ENCODE data around the gene MLLT1. TPM values are rescaled to one million over a fixed set of nuclear protein-coding genes. Genes with fewer than 3 reads are reported as not detected.

MLLT1 gene
- total RNA-seq, 1 experiment from 2014 or later: 54.9 TPM

GRCh38 chr19:6213266-6213595, 66.5 kb downstream of the MLLT1 start:
- H3K4ac ChIP-seq (ENCODE audit: low read depth, low read length): no peak overlapping the region
- H3K18ac ChIP-seq (ENCODE audit: insufficient read length, low read depth, low read length): no peak overlapping the region
- no peak overlapping the region for H3T11ph ChIP-seq (ENCODE audit: low read length)
- H4K20me1 ChIP-seq (ENCODE audit: control insufficient read depth, insufficient read depth, insufficient read length): no peaks in the 10 kb centered on the region
- Mint-ChIP-seq H3K27me3 (ENCODE audit: low read depth) (no peaks in the 10 kb centered on the region; the same call in 1 of the 2 replicates), H3K9me3 (no peaks in the 10 kb centered on the region), H3K4me3 (no peak overlapping the region), H3K36me3 (ENCODE audit: insufficient read depth in 1 of 3, low read depth in 3 of 3) (peaks cover 4 to 11% (median 11%) of the 10 kb centered on the region in 3 experiments), H3K4me1 (peaks cover 2 to 10% of the 10 kb centered on the region in 2 experiments), H3K27ac (no peak overlapping the region)
- no peak overlapping the region for H2AK5ac ChIP-seq (ENCODE audit: insufficient read length, low read length)
- no peaks in the 10 kb centered on the region for H3K23me2 ChIP-seq (ENCODE audit: insufficient read length, low read depth, low read length, poor library complexity, severe bottlenecking)
- H3K27me3 ChIP-seq (ENCODE audit: insufficient read depth, low read length): no peaks in the 10 kb centered on the region
- H3K56ac ChIP-seq (ENCODE audit: insufficient read length, low read depth, low read length): no peak overlapping the region
- H4K5ac ChIP-seq (ENCODE audit: insufficient read length, low read depth, low read length): no peak overlapping the region
- H3K9ac ChIP-seq (ENCODE audit: extremely low read depth, insufficient read length, low read length): no peak overlapping the region
- H4K91ac ChIP-seq (ENCODE audit: insufficient read length, low read depth, low read length): no peak overlapping the region
- H3K23ac ChIP-seq (ENCODE audit: insufficient read length, low read depth, low read length): no peak overlapping the region
- TF ChIP-seq, protein P1, sequence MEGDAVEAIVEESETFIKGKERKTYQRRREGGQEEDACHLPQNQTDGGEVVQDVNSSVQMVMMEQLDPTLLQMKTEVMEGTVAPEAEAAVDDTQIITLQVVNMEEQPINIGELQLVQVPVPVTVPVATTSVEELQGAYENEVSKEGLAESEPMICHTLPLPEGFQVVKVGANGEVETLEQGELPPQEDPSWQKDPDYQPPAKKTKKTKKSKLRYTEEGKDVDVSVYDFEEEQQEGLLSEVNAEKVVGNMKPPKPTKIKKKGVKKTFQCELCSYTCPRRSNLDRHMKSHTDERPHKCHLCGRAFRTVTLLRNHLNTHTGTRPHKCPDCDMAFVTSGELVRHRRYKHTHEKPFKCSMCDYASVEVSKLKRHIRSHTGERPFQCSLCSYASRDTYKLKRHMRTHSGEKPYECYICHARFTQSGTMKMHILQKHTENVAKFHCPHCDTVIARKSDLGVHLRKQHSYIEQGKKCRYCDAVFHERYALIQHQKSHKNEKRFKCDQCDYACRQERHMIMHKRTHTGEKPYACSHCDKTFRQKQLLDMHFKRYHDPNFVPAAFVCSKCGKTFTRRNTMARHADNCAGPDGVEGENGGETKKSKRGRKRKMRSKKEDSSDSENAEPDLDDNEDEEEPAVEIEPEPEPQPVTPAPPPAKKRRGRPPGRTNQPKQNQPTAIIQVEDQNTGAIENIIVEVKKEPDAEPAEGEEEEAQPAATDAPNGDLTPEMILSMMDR (conservative IDR thresholded peaks at IDR 0.05): no peak
- no peak overlapping the region for H3K14ac ChIP-seq (ENCODE audit: insufficient read depth, low read length)
- WGBS (ENCODE audit: extremely low coverage, insufficient read length, low lambda C conversion rate): no CpG with 5 or more reads among the region's 12 CpGs
- H2AFZ ChIP-seq (ENCODE audit: low read length): no peak overlapping the region
- no peak overlapping the region for H3K27ac ChIP-seq (ENCODE audit: insufficient read length, low read depth, low read length)
- no peak overlapping the region for H2BK120ac ChIP-seq (ENCODE audit: low read depth, low read length, poor library complexity, severe bottlenecking)
- H3K4me2 ChIP-seq (ENCODE audit: insufficient read depth, insufficient read length, low read length): no peak overlapping the region
- H3K79me1 ChIP-seq (ENCODE audit: insufficient read depth, low read depth, low read length, poor library complexity, severe bottlenecking): no peaks in the 10 kb centered on the region
- no peaks in the 10 kb centered on the region for H3K79me2 ChIP-seq (ENCODE audit: insufficient read depth, low read length)
- no peak overlapping the region for H2BK15ac ChIP-seq (ENCODE audit: low read depth, low read length)
- H4K8ac ChIP-seq (replicated peaks; ENCODE audit: insufficient read length, low read depth, low read length): no peak overlapping the region
- no peak for DNase-seq
- H3K9me3 ChIP-seq (ENCODE audit: control insufficient read depth, low read depth, low read length): no peaks in the 10 kb centered on the region
- no peak overlapping the region for H2BK12ac ChIP-seq (ENCODE audit: insufficient read length, low read depth, low read length)
- no peaks in the 10 kb centered on the region for H3K4me1 ChIP-seq (ENCODE audit: insufficient read depth, low read length)
- no peak overlapping the region for H2BK20ac ChIP-seq (ENCODE audit: low read depth, low read length, poor library complexity, severe bottlenecking)
- H2BK5ac ChIP-seq (ENCODE audit: insufficient read length, low read length): no peak overlapping the region
